HepG2 (cell line): ENCODE data around the gene FAM114A1. TPM values are rescaled to one million over a fixed set of nuclear protein-coding genes. Genes with fewer than 3 reads are reported as not detected.

Experiments
- ATAC-seq: fragments of 200-7000 bp; cut with Tn5 transposase; 3 replicates; pipeline ENCODE4 v1.9.1; 2020; ENCODE audit warnings: mild to moderate bottlenecking, moderate library complexity
- BruUV-seq: library from RNA; stranded (reverse); fragments of 400-500 nt; replicated peaks from 2 replicates; lab custom pipeline; 2021; lab: Mats Ljungman, UMichigan
- CTCF ChIA-PET: fragments of 300-600 bp; formaldehyde crosslinking; extraction: SDS; loops from one replicate; lab custom pipeline; 2021; ENCODE audit warnings: low total read pairs, inconsistent platforms, low intra/inter-chr PET ratio; lab: Yijun Ruan, JAX
- POLR2A ChIA-PET: fragments of 350-600 bp; sonication (Branson Sonifier 250); formaldehyde crosslinking; loops from one replicate; lab custom pipeline; 2020; ENCODE audit warnings: antibody characterized with exemption, inconsistent platforms; lab: Yijun Ruan, JAX
- DNase-seq: peaks from one replicate; pipeline ENCODE4 v3.0.0-alpha.2; 2015; ENCODE audit warnings: low spot score
- FAIRE-seq: peaks from 3 replicates; lab custom pipeline; 2011; peaks lifted over from hg19 to GRCh38; lab: Jason Lieb, UNC
- H2AFZ ChIP-seq: one replicate; pipeline ENCODE4 v1.6.1; 2011; ENCODE audit warnings: low read length, inconsistent platforms
- H3K27ac ChIP-seq: fragments of 300-600 bp; 3 replicates; pipeline ENCODE4 v1.8.0; 2011; ENCODE audit warnings: mixed run types, mild to moderate bottlenecking, mixed read lengths, low read length, inconsistent platforms; ENCODE audit not compliant: insufficient read depth; ENCODE audit errors: extremely low read length
- H3K27me3 ChIP-seq, 2 experiments: fragments of 200-600 bp in 1 of 2; 2 replicates in 1 of 2; 3 replicates in 1 of 2; pipeline versions ENCODE4 v1.6.0 to v1.8.0; 2011; ENCODE audit warnings: low read length in 2 of 2, mild to moderate bottlenecking in 2 of 2, moderate library complexity in 2 of 2, inconsistent platforms in 1 of 2; ENCODE audit not compliant: insufficient read depth in 2 of 2, control insufficient read depth in 1 of 2
- H3K36me3 ChIP-seq, 2 experiments: fragments of 200-600 bp in 1 of 2; replicated peaks in 1 of 2; 2 replicates in 1 of 2; 3 replicates in 1 of 2; pipeline versions ENCODE4 v1.5.1 to v1.8.0; 2011; ENCODE audit warnings: low read length in 2 of 2, inconsistent platforms in 1 of 2; ENCODE audit not compliant: insufficient read depth in 2 of 2, control insufficient read depth in 1 of 2
- H3K4me1 ChIP-seq: 2 replicates; pipeline ENCODE4 v1.5.1; 2012; ENCODE audit warnings: low read length, inconsistent platforms; ENCODE audit not compliant: insufficient read depth
- H3K4me2 ChIP-seq: 2 replicates; pipeline ENCODE4 v1.6.0; 2011; ENCODE audit warnings: low read depth, low read length, inconsistent platforms
- H3K4me3 ChIP-seq, 3 experiments: fragments of 200-600 bp in 1 of 3; sonication (generic), shearing (Covaris generic) in 1 of 3; replicated peaks in 1 of 3; 2 replicates each; pipeline ENCODE4 v1.5.1; 2011 to 2016; ENCODE audit warnings: low read length in 3 of 3, inconsistent platforms in 2 of 3, low read depth in 2 of 3, mild to moderate bottlenecking in 2 of 3, control low read depth in 1 of 3, mixed read lengths in 1 of 3; ENCODE audit not compliant: insufficient read depth in 1 of 3
- H3K79me2 ChIP-seq: one replicate; pipeline ENCODE4 v1.6.1; 2011; ENCODE audit warnings: low read length, inconsistent platforms; ENCODE audit not compliant: insufficient read depth
- H3K9ac ChIP-seq: 2 replicates; pipeline ENCODE4 v1.6.0; 2011; ENCODE audit warnings: mild to moderate bottlenecking, low read depth, low read length, inconsistent platforms; ENCODE audit not compliant: insufficient read depth
- H3K9me3 ChIP-seq: 2 replicates; pipeline ENCODE4 v1.5.1; 2012; ENCODE audit warnings: mild to moderate bottlenecking, low read length
- H4K20me1 ChIP-seq: 2 replicates; pipeline ENCODE4 v1.6.0; 2011; ENCODE audit warnings: inconsistent platforms, mild to moderate bottlenecking, low read length, moderate library complexity; ENCODE audit not compliant: insufficient read depth
- CENPT ChIP-seq: sonication (generic); formaldehyde crosslinking; IDR thresholded peaks from 2 replicates; pipeline ENCODE4 v1.8.0; 2022; ENCODE audit warnings: low read depth, mild to moderate bottlenecking, moderate library complexity, missing genetic modification reagents
- HMG20A ChIP-seq: IDR thresholded peaks from 2 replicates; pipeline ENCODE4 v1.6.1; 2016; ENCODE audit warnings: borderline replicate concordance
- HNF4G ChIP-seq, 2 experiments: sonication (generic) in 1 of 2; formaldehyde crosslinking in 1 of 2; IDR thresholded peaks; 2 replicates each; pipeline versions ENCODE4 v1.4.0 to v1.6.1; 2011 to 2020; ENCODE audit warnings: borderline replicate concordance in 2 of 2, low read depth in 2 of 2, mild to moderate bottlenecking in 2 of 2, low read length in 1 of 2, missing genetic modification reagents in 1 of 2, moderate library complexity in 1 of 2
- ZC3H13 ChIP-seq: sonication (generic); formaldehyde crosslinking; IDR thresholded peaks from 2 replicates; pipeline ENCODE4 v1.8.1; 2023; ENCODE audit warnings: mild to moderate bottlenecking, missing genetic modification reagents, moderate library complexity
- ZFP36 ChIP-seq: fragments of 150-350 bp; IDR thresholded peaks from 2 replicates; pipeline ENCODE4 v1.6.1; 2018; ENCODE audit warnings: borderline replicate concordance, low read length, low read depth; ENCODE audit not compliant: partially characterized antibody
- ZNF367 ChIP-seq: sonication (generic); formaldehyde crosslinking; IDR thresholded peaks from 2 replicates; pipeline ENCODE4 v1.4.0; 2020; ENCODE audit warnings: missing genetic modification reagents, borderline replicate concordance
- ZNF850 ChIP-seq: sonication (generic); formaldehyde crosslinking; conservative IDR thresholded peaks from 2 replicates; pipeline ENCODE4 v1.9.0; 2021; ENCODE audit warnings: mild to moderate bottlenecking, missing genetic modification reagents
- WGBS: methylation state at CpG from one replicate; pipeline ENCODE4 v1.1.6; 2017; ENCODE audit warnings: low lambda C conversion rate; 5-methylcytosine and 5-hydroxymethylcytosine counted together
- in situ Hi-C: cut with HindIII; loops from 2 replicates; pipeline ENCODE4 v1.10.0; 2017; ENCODE audit warnings: low pct_unique_long_range_greater_than_20kb; ENCODE audit not compliant: extremely low pct_ligation_motif_present
- intact Hi-C: fragments of 100-400 bp; cut with micrococcal nuclease; formaldehyde crosslinking; loops from one replicate; pipeline ENCODE4 v1.10.0; 2022; ENCODE audit not compliant: unreplicated experiment
- polyA plus RNA-seq, 8 experiments: library from polyadenylated mRNA; depleted of rRNA in 3 of 8; stranded (reverse) in 7 of 8; unstranded in 1 of 8; fragments of >200 nt; fragmentation: Illumina TruSeq in 4 of 8; extraction: Trizol in 4 of 8; gene quantifications; 2 replicates each; pipeline versions ENCODE4 v1.2.1 to v1.2.3, GENCODE V29; 2011 to 2016; ENCODE audit warnings: low read depth in 4 of 8, missing spikeins in 1 of 8, mixed read lengths in 1 of 8; ENCODE audit not compliant: insufficient read depth in 1 of 8
- total RNA-seq, 5 experiments: library from RNA; depleted of rRNA; stranded (reverse); fragments of >200 nt; fragmentation: Illumina TruSeq; extraction: Trizol; gene quantifications; 2 replicates each; pipeline ENCODE4 v1.2.3, GENCODE V29; 2016; ENCODE audit warnings: low read depth in 1 of 5
- TF ChIP-seq, protein P1 (sequence below): sonication (generic); formaldehyde crosslinking; IDR thresholded peaks from 2 replicates; pipeline ENCODE4 v1.4.0; 2020; ENCODE audit warnings: missing genetic modification reagents
- TF ChIP-seq, protein P2 (sequence below): sonication (generic); formaldehyde crosslinking; IDR thresholded peaks from 2 replicates; pipeline ENCODE4 v1.8.0; 2023; ENCODE audit warnings: mild to moderate bottlenecking, missing genetic modification reagents

Gene FAM114A1
- total and polyA plus RNA-seq, 2 of the 13 experiments (the other 11 are each of a cell fraction or from before 2014, with no cell fraction given), result 61.0 to 76.9 TPM

- DNase-seq (no peak), FAIRE-seq (no peak), ATAC-seq (no peak)
- ChIA-PET CTCF (interaction anchor here (1.3 kb wide), 1 partner anchor 241 kb away, joined by 4 read pairs; no protein-coding TSS in a partner anchor), POLR2A (no interaction called here)
- BruUV-seq, result no TSS peak
- Histone ChIP-seq H3K27me3 (no peaks in the 10 kb centered on the region), H3K9me3 (no peaks in the 10 kb centered on the region), H3K27ac (no peak overlapping the region), H3K4me2 (no peak overlapping the region), H3K79me2 (no peaks in the 10 kb centered on the region), H3K36me3 (peaks cover 12 to 57% of the 10 kb centered on the region in 2 experiments), H4K20me1 (no peaks in the 10 kb centered on the region), H3K4me3 (no peak overlapping the region), H3K4me1 (peaks cover 24% of the 10 kb centered on the region), H3K9ac (no peak overlapping the region), H2AFZ (no peak overlapping the region)
- in situ Hi-C loops (no loop called here), intact Hi-C loops (no loop called here)
- WGBS, result 95% methylated on average over 7 of the region's 7 CpGs
- TF ChIP-seq ZNF850 (CRISPR knock-in tag), result no peak
- no peak for TF ChIP-seq ZC3H13 (CRISPR knock-in tag)
- TF ChIP-seq, protein P1, sequence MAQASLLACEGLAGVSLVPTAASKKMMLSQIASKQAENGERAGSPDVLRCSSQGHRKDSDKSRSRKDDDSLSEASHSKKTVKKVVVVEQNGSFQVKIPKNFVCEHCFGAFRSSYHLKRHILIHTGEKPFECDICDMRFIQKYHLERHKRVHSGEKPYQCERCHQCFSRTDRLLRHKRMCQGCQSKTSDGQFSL (CRISPR knock-in tag), result no peak
- no peak for TF ChIP-seq ZFP36
- no peak for TF ChIP-seq ZNF367 (CRISPR knock-in tag)
- TF ChIP-seq HNF4G (IDR thresholded peaks at IDR 0.05; ENCODE audit: borderline replicate concordance, low read depth, low read length), result no peak
- TF ChIP-seq HNF4G (CRISPR knock-in tag; IDR thresholded peaks at IDR 0.05; ENCODE audit: borderline replicate concordance, low read depth), result no peak
- no peak for TF ChIP-seq CENPT (CRISPR knock-in tag)
- TF ChIP-seq HMG20A (CRISPR knock-in tag), result no peak
- TF ChIP-seq, protein P2, sequence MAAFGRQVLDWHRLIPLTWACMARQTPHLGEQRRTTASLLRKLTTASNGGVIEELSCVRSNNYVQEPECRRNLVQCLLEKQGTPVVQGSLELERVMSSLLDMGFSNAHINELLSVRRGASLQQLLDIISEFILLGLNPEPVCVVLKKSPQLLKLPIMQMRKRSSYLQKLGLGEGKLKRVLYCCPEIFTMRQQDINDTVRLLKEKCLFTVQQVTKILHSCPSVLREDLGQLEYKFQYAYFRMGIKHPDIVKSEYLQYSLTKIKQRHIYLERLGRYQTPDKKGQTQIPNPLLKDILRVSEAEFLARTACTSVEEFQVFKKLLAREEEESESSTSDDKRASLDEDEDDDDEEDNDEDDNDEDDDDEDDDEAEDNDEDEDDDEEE (CRISPR knock-in tag), result no peak
Measured at GRCh38 chr4:38894322-38894982, 26.8 kb downstream of the FAM114A1 start.
